HT-29 (cell line): ENCODE results near the gene DEF6. TPM values are rescaled to one million over a fixed set of nuclear protein-coding genes. Genes with fewer than 3 reads are reported as not detected.
"Not testable (repeated sequence)": the region's sequence is repeated elsewhere in the genome, so short reads cannot be mapped to it uniquely, and the experiment has no call there.

ENCODE experiments used
- DNase-seq: peaks from one replicate; pipeline ENCODE4 v3.0.0-alpha.2; 2015; ENCODE audit warnings: low spot score
- total RNA-seq: library from RNA; depleted of rRNA; stranded (reverse); fragments of >200 nt; shearing (Covaris generic); gene quantifications from 2 replicates; pipeline ENCODE4 v1.2.3, GENCODE V29; 2014

The DEF6 gene
- total RNA-seq, 1 experiment from 2014 or later, result 2.0 TPM

DNA sequence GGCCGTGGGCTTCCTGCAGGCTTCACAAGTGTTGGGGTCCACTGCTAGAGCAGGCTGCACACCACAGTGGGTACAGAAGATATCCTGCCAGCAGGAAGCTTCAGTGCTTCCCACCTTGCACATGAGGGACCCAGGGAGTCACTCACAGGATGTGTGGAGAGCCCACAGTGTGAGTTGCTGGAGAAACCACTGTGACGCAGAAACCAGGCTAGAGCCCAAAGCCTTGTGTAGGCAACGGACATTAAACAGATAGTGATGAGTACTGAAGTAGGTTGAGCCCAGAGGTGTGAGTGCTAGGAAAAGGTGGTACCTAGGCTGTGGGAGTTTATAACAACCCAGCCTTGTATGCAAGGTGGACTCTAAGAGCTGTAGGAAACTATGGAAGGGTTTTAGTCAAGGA is 18.9 kb upstream of the DEF6 start:
- no peak for DNase-seq

DNA sequence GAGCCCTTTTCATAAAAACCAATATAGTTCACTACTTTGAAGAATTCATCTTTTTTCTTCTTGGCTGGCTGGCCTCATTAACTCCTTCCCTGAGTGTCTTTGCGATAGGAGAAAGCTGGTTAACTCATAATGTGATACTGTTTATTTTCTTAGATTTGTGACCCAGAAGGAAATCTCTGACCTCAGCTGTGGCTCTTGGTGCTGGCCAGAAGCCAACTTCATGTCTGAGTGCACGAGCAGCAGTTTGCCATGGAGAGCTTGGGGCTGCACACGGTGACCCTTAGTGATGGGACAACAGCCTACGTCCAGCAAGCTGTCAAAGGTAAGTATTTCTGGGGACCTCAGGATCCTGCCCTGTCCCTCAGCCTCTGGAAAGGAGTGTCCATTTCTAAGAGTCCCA is 16.7 kb upstream of the DEF6 start:
- DNase-seq, result no peak

DNA sequence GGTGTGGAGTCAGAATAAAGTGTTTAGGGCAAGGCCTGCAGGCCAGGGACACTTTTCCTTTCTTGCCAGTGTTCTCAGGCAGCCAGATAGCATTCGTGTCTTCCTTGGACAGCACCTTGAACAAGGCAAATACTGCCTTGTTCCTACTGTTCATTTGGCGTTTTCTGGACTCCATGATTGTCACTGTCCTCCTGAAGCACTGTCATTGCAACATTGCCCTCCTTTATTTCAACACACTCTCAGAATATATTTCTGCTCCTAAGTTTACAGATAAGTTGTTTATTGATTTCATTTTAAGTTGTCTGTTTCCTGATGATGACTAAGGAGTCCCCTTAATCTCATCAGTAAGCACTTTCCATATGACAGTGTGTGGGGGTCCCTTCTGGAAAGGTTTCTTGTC is 15.1 kb upstream of the DEF6 start:
- no peak for DNase-seq

DNA sequence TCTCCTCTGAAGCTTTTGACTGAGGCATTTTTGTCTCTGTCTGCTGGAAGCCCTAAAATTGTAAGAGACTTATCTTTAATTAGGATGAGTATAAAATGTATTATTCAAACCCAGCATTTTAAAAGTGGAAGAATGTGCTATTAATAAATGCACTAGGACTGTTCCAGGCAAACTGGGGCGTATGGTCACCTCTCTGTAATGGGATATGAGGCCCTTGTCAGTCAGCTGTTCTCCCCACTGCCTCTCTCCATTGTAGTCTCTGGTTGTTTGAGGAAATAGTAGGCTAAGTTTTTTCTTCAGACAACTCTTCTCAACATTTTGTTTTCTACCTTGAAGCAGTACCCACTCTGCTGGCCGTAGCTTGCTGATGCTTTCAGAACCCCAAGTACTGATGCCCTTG is 14.3 kb upstream of the DEF6 start:
- no peak for DNase-seq

DNA sequence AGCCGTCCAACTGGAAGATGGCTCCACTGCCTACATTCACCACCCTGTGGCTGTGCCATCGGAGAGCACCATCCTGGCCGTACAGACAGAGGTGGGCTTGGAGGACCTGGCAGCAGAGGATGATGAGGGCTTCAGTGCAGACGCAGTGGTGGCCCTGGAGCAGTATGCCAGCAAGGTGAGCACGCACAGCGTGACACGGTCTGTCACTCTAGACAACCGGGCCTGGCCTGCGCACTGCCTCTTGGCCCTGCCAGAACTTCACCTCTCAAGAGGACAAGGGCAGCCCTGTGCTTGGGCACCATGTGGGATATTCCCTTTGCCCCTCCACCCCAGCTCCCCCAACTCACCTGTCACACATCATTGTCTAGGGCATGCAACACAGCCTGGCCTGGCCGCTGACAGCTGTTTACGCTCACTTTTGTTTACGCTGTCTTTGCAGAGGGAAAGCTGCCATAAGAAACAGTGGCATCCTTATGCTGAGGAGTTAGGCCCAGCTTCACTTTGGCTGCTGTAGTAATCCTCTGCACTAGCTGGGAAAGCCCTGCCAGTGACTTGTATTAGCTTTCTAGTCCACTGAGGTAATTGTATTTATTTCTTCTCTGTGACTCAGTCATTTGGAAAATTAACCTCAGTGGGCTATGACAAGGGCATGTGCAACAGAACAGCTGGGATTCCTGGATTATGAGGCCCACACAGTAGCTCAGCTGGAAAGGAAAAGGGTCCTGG is 9.8 kb upstream of the DEF6 start:
- no peak for DNase-seq

DNA sequence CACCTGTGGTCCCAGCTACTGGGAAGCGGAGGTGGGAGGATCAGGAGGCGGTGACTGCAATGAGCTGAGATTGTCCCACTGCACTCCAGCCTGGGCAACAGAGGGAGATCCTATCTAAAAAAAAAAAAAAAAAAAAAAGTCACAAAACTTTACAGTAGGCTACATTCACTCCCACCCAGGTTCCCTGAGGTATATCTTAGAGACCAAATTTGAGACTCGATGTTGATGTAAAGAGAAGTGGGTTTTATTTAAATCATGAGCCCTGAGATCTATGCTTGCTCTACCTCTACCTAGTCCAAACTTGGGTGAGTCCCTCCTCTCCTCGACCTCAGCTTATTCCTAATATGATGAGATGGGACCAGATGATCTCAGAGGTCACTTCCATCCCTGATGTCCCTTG is 8.8 kb upstream of the DEF6 start:
- no peak for DNase-seq

DNA sequence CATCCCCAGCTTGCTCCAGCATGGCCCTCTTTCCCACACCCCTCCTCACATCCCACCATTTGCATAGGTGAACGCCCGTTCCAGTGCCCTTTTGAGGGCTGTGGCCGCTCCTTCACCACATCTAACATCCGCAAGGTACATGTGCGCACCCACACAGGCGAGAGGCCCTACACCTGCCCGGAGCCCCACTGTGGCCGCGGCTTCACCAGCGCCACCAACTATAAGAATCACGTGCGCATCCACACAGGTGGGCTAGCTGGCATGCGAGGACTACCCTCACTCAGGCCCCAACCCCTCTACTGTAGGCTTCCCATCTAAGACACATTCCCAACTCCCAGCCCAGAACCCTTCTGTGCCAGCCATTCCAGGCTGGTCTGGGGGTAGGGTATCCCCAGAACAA is 6.1 kb upstream of the DEF6 start:
- DNase-seq, result no peak

DNA sequence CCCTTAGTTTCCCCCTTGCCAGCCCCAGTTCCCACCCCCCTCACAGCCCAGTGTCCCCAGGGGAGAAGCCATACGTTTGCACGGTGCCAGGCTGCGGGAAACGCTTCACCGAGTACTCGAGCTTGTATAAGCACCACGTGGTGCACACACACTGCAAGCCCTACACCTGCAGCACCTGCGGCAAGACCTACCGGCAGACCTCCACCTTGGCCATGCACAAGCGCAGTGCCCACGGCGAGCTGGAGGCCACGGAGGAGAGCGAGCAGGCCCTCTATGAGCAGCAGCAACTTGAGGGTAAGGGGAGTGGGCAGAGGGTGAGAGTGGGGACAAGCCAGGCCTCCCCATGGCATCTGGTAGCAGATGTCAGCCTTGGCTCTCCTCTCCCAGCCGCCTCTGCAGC is 5.1 kb upstream of the DEF6 start:
- no peak for DNase-seq

DNA sequence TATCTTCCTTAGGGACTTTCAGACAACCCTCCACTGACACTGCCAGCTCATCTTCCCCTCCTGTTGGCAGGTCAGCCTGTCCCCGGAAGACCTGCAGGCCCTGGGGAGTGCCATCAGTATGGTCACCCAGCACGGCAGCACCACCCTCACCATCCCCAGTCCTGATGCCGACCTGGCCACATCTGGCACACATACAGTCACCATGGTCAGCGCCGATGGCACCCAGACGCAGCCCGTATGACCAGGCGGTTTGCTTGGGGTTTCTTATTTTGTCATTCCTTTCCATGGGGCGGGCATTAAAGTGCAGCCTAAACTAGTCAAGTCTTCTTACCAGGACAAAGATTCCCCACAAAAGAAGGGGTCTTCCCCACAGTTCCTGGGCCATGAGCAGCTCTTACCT is 3.9 kb upstream of the DEF6 start:
- no peak for DNase-seq

DNA sequence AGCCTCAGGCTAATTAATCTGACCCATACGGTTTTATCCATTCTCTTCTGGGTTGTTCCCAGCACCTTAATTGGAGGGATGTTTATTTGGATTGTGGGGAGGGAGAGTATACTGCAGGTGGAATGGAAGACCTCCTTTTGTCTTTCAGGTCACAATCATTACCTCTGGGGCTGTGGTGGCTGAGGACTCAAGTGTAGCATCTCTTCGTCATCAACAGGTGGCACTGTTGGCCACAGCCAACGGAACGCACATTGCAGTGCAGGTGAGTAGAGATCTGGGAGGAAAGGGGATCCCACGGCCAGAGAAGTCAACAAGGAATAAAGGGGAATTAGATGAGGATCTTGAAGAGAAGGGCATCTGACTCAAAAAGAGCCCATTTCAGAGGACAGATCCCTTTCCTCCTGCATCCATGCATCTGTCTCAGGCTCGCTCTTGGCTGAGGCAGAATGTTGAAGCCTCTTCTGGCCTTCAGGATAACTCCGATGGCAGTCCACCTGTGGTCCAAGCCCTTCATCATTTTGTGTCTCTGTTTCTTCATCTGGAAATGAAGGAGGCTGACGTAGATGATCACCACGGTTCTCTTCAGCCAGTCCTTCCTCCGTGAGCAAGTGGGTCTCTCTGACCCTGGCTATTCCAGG is 3.2 kb upstream of the DEF6 start:
- peak; percentile 61 for DNase-seq

DNA sequence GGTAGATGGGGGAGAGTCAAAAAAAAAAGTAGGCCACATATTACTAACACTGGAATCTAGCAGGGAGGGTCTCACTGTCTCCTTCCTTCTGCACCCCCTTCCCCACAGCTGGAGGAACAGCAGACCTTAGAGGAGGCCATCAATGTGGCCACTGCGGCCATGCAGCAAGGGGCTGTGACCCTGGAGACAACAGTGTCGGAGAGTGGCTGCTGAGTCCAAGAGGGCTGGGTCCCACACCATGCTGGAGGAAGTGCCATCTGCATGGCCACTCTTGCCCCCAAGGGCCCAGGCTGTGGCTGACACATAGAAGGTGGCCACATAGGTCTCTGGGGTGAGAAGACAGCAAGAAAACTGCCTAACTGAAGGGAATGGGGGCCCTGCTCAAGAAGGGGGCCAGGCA is 2.6 kb upstream of the DEF6 start:
- DNase-seq, result no peak

DNA sequence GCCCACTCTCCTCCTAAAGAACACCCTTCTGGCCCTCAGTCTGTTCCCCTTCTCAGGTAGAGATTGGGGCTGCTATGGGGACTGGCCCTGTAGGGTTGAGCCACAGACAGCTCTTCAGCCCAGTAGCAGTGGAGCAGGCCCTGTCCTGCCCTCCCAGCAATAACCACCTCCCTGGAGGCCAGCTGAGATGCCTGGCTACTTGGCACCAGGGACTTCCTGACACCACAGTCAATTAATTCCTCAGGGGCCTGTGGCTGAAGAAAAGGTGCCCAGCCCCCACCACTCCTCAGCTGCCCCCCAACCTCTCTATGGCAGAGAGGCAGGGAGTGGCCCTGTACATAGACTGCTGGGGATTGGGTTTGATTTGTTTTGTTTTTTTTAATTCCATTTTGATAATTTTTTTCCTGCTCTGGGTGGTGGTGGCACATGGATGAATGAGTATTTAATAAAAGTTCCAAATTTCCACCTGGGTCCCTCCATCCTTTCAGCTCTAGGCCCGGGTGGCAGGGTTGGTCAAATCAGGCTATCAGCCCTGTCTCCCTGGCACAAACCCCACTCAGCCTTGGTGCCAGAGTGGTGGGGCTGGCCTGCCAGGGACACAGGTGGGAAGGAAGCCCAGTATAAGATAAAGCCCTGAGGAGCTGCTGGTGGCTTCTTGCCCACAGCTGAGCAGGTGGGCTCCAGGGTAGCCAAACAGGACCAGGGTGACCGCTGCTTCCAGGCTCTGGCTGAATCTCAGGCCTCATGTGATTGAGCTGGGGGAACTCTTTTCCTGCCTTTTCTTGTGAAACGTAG is 1.9 kb upstream of the DEF6 start:
- no peak for DNase-seq

DNA sequence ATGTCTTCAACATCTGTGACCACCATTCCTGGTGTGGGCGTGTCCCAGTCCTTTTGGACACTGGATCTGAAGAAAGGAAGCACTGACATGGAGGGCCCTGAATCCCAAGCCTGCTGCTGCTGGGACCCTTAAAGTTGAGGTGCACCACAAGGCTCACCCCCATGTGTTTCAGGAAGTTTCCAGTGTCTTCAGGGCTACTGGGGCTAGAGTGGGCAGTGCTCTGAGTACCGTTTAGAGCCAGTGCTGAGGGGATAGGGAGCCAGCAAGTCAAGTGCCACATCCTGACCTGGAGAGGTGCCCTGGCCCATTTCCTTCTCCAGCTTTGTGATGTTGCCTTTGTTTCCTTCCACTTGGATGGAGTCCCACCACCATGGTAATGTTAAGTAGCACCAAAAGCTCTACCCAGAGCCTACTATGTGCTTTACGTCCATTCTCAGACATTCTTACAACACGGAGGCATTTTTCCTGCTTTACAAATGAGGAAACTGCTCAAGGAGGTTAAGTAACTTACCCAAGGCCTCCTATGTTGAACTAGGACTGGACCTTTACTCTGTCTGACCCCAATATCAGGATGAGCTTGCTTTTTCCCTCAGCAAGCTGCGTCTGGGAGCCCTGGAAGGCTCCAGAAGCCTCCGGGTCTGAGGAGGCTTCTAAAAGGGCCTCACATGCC is 552 bp upstream of the DEF6 start:
- no peak for DNase-seq

DNA sequence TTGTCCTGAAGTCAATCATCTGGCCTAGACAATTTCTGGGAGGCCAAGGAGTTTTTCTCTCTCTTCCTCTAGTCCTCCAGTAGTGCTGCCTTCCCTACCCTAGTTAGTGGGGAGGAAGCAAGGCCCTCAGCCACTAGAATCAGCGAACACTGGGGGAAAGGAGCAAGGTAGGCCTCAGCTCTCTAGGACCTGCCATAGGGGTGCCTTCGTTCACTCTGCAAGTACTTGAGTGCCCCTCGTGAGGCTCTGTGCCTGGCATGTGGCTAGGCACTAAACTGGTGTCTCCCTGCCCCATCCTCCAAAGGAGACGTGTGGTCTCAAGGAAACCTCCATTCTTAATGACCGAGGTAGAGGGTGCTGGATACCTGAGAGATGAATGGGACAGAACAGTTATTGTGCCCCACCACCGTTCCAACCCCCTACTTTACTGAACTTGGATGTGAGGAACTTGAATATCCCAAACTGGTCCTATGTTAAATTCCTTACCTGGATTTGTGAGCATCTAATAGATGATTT is 1.1 kb downstream of the DEF6 start:
- no peak for DNase-seq

DNA sequence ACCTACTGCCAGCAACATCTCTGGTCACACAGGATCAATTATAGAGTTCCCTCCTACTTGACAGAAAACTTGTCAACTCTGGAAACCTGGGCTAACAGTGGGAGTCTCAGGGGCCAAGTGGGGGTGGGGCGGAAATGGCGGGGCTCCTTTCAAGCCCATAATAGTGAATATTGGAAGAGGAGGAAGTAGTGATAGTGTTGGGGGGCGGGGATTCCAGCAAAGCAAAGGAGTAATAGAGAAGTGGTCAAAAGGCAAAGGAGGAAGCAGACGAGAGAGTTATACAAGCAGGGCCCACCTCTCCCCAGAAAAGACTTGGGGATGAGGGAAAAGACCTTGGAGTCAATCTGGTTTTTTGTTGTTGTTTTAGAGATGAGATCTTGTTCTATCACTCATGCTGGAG is 2.1 kb downstream of the DEF6 start:
- no peak for DNase-seq

DNA sequence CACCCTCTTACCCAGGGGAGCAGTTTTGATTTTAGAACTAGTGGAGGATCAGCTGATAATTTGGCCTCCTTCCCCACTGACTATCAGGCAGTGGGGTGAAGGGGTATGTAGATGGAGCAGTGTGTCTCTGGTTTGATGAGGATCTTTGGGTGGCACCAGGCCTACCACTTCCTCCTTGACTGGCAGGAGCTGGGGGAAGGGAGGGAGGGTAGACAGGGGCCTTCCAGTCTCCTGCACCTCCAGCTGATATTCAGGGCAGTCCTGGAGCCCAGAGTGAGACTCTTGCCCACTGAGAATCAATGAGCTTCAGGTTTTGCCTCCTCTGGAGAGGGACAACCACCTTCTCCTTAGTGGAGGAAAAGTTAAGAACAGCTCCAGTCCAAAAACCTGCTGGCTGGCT is 3.2 kb downstream of the DEF6 start:
- no peak for DNase-seq

DNA sequence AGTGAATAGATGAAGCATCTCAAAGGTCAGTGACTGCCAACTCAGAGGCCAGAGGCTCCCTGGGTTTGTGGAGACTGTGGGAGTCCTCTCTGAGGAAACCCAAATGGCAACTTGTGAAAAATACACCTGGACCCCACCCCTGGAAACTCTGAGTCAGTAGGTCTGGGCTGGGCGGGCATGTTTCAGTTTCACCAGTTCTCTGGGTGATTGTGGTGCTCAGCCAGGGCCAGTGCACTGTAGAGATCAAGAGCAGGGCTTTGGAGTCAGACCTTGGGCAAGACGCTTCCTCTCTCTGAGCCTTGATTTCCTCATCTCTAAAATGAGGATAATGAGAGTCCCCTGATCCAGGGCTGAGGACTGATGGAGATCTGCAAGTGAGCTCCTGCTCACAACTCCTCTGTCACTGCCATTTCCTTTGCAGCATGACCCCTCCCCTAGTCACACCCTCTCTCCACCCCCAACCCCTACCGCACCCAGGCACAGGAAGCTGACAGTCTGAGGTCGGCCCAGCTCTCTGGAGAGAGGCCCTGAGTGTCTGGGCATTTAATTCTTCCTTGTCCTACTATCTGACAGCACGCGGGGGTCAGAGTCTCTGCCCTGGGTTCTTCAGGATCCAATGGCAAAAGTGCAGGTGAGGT is 5.1 kb downstream of the DEF6 start:
- no peak for DNase-seq

DNA sequence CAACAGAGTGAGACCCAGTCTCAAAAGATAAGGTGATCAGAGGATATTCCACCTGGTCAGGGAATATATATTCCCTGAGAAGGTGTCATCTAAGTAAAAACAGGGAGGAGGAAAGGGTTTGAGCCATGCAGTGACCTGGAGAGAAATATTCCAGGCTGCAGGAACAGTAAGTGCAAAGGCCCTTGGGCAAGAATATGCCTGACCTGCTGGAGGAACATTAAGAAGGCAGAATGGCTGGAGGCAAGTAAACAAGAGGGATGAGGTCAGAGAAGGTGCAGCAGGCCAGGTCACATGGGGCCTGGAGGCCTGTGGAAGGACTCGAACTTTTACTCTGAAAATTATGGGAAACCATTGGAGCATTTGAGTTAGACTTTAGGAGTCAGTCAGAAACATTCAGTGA is 6.7 kb downstream of the DEF6 start:
- no peak for DNase-seq

DNA sequence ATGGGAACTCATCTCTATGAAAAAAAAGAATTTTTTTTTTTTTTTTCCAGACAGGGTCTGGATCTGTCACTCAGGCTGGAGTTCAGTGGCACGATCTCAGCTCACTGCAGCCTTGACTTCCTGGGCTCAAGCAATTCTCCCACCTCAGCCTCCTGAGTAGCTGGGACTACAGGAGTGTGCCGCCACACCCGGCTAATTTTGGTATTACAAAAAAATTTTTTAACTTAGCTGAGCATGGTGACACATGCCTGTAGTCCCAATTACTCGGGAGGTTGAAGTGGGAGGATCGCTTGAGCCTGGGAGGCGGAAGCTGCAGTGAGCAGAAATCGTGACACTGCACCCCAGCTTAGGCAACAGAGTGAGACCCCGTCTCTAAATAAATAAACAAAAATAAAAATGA is 7.5 kb downstream of the DEF6 start:
- no peak for DNase-seq

DNA sequence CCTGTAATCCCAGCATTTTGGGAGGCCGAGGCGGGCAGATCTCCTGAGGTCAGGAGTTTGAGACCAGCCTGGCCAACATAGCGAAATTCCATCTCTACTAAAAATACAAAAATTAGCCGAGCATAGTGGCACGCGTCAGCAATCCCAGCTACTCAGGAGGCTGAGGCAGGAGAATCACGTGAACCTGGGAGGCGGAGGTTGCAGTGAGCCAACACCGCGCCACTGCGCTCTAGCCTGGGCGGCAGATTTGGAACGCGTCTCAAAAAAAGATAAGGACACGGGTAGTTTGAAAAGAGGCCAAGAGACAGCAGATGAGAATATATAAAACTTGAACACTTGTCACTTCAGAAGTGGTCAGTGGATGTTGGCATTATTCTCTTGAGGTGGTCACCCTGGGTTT is 9.5 kb downstream of the DEF6 start:
- DNase-seq, result not testable (repeated sequence)

DNA sequence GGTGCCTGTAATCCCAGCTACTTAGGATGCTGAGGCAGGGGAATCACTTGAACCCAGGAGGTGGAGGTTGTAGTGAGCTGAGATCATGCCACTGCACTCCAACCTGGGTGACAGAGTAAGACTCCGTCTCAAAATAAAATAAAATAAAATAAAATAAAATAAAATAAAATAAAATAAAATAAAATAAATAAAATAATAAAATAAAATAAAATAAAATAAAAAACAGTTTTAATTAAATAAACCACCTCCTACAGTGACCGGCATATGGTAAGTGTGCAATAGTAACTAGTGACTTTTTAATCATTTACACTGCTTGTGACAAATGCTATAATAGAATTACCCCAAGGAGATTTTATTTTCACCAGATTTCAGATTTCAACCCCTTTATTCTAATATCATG is 10.9 kb downstream of the DEF6 start:
- DNase-seq, result not testable (repeated sequence)
